ENCODE data around the gene TM7SF3. TPM values are rescaled to one million over a fixed set of nuclear protein-coding genes. Genes with fewer than 3 reads are reported as not detected.

The TM7SF3 gene
- total RNA-seq, 2 experiments from 2014 or later, result 39.1 to 42.8 TPM

DNA sequence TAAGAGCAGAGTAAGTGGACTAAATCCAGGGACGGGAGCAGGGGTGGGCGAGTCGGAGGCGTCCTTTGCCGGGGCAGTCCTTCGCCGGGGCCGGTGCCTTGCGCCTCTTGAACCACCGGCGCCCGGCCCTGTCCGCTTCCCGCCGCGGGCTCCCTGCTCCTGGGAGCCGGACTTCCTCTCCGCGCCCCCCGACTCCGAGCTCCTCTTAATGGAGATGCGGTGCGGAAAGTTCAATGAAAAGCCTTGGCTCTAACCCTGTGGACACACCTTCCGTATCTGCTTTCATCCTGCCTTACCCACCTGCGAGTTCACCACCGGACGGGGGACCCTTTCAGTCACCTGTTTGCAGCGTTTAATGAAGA, 75.5 kb downstream of the TM7SF3 start:
- Mint-ChIP-seq H3K36me3 (ENCODE audit: low read depth) (peaks cover 9% of the 10 kb centered on the region), H3K4me3 (peak overlapping the region; percentile 93), H3K4me1 (ENCODE audit: low read depth) (peaks cover 54% of the 10 kb centered on the region), H3K9me3 (no peaks in the 10 kb centered on the region), H3K27ac (peak overlapping the region; percentile 98), H3K27me3 (ENCODE audit: low read depth) (no peaks in the 10 kb centered on the region)
- intact Hi-C loops (cut with micrococcal nuclease), result loop anchor here (1.0 to 5.0 kb wide), 11 partner anchors 14 to 884 kb away; partner anchors contain the start of genes ITPR2, MED21, MRPS35 and TM7SF3
- CTCF ChIA-PET, result no interaction called here
- peak; percentile 35 for DNase-seq

DNA sequence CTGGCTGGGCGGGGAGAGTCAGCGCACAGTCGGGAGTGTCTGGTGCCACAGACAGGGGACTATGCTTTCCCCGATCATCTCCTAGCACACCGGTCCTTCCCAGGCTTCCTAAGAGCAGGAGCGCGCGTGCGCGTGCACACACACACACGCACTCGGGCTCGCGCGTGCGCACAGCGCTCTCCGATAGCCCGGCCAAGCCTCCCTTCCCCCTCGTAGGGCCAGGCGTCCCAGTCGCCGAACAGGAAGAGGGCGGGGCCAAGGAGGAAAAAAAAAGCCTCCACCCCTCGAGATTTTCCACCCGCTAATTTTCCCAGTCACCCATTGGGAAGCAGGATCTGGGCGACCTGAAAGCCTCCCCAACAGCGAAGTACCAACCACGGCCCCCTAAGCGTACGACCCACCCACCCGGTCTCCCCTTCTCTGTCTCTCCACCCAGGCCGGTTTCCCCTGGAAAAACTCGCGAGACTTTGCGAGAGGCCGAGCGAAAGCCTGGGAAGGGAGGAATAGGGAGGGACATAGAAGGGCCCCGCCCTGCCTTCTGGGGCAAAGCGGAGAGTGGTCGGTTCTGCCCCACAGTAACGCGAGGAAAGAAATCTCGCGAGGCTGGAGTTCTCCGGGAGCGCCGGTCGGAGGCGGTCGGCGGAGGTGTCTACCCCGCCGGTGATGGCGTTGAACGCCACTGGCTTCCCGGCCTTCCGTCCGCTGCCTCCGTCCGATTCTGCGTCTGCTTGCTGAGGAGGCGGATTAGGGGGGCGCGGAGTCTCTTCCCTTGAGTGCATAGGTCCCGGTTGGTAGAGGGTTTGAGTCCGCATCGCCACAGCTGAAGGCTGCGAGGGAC, 76.1 kb downstream of the TM7SF3 start, which contains the start of the genes FGFR1OP2 and INTS13:
TSS of gene FGFR1OP2 (plus strand) at position 608 of the 838 bp plus-strand sequence. CDS start 15,689 bp downstream, outside the sequence.
TSS of gene INTS13 (minus strand) at position 119 of the 838 bp plus-strand sequence. CDS start 1,178 bp downstream, outside the sequence.
- CTCF ChIA-PET, result no interaction called here
- intact Hi-C loops (cut with micrococcal nuclease), result loop anchor here (1.0 to 5.0 kb wide), 13 partner anchors 15 to 884 kb away; partner anchors contain the start of genes ITPR2, MED21, MRPS35 and TM7SF3
- Mint-ChIP-seq H3K9me3 (no peaks in the 10 kb centered on the region), H3K27ac (peak within 1 kb of the TSS; percentile 98), H3K4me3 (peak within 1 kb of the TSS; percentile 93), H3K4me1 (ENCODE audit: low read depth) (peaks cover 52% of the 10 kb centered on the region), H3K36me3 (ENCODE audit: low read depth) (peaks cover 13% of the 10 kb centered on the region), H3K27me3 (ENCODE audit: low read depth) (no peaks in the 10 kb centered on the region)
- DNase-seq, result peak; percentile 99

- Mint-ChIP-seq H3K27me3 (ENCODE audit: low read depth) (no peaks in the 10 kb centered on the region), H3K27ac (peak overlapping the region; percentile 98), H3K4me3 (peak overlapping the region; percentile 93), H3K36me3 (ENCODE audit: low read depth) (peaks cover 14% of the 10 kb centered on the region), H3K4me1 (ENCODE audit: low read depth) (peaks cover 53% of the 10 kb centered on the region), H3K9me3 (no peaks in the 10 kb centered on the region)
- intact Hi-C loops (cut with micrococcal nuclease), result loop anchor here (1.0 to 5.0 kb wide), 3 partner anchors 84 to 525 kb away; no protein-coding TSS in a partner anchor
- CTCF ChIA-PET, result interaction anchor here (0.8 to 1.1 kb wide), 2 partner anchors 52 to 66 kb away, joined by 3 read pairs; no protein-coding TSS in a partner anchor
- no peak for DNase-seq
These were observed 76.7 kb downstream of the TM7SF3 start for GRCh38 chr12:26937443-26937862.

DNA sequence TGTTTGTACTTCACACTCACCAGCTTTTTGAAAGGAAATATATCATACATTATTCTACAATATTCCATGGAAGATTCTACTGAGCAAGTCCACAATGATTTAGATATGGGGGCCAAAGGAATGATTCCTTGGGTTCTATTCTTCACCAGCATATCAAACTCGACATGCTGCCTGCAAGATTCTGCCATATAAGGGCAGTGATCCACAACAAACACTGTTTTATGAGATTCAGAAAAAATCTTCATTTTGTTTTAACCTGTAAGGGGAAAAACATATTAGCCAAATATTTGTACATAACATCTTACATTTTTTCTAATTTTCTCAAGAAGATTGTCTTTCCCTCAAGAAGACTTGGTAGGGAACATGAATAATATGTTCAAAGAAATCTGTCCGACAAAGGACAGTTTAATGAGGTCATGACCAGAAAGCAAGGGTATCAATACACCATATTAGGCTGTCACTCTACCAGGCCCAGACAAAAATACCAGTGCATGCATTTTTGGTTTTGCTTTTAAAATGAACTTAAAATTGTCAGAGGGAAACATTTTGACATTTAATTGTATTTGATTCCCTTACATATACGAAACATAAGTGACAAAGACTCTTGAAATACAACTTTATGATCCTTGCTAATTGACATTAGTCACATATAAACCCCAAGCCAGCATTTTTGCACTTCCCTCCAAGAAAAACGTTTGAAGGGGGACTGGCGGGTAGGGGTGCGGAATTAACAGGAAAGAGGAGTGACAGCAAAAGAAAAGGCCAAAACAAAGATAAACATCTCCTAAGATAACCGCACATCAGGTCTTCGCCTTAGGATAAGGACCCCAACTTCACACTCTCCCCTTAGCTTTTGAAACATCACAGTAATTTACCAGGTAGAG, 77.4 kb downstream of the TM7SF3 start:
- Mint-ChIP-seq H3K27ac (peak overlapping the region; percentile 98), H3K9me3 (no peaks in the 10 kb centered on the region), H3K36me3 (ENCODE audit: low read depth) (peaks cover 18% of the 10 kb centered on the region), H3K4me3 (peak overlapping the region; percentile 93), H3K4me1 (ENCODE audit: low read depth) (peaks cover 52% of the 10 kb centered on the region), H3K27me3 (ENCODE audit: low read depth) (no peaks in the 10 kb centered on the region)
- intact Hi-C loops (cut with micrococcal nuclease), result loop anchor here (1.0 to 5.0 kb wide), 4 partner anchors 84 to 526 kb away; partner anchors contain the start of gene STK38L
- DNase-seq, result peak; percentile 30
- CTCF ChIA-PET, result interaction anchor here (0.8 to 1.1 kb wide), 2 partner anchors 52 to 67 kb away, joined by 3 read pairs; no protein-coding TSS in a partner anchor

DNA sequence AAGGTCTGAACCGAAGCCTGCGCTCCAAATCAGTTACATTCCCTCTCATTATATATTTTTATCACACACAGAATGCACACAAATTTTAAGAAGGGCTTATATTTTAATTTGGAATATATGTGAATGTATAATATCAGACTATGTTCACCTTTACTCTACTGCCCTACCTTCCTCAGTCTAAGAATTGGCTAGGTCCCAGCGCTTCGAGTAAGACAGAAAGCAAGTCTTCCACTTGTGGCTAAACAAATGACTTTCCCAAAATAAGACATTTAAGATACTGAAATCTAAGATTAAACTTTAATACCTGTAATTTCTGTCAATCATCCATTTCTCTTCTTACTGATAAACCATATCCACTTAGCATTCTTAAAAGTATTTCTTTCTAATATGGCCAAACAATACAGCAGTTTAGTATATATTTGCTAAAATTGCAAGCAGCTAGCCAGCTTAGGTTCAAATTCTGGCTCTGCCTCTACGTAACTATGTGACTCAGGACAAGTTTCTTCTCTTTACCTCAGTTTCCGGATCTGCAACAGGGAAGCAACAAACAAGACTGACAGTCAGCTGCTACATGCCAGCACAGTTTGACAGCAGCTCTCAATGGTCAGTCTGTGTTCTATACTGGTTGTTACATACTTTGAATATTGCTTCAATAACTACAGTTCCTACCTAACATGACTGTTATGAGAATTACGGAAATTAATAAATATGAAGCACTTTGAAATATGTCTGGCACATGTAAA, 78.4 kb downstream of the TM7SF3 start:
- Mint-ChIP-seq H3K4me1 (ENCODE audit: low read depth) (peaks cover 46% of the 10 kb centered on the region), H3K27me3 (ENCODE audit: low read depth) (no peaks in the 10 kb centered on the region), H3K27ac (peak overlapping the region; percentile 54), H3K4me3 (peak overlapping the region; percentile 93), H3K9me3 (no peaks in the 10 kb centered on the region), H3K36me3 (ENCODE audit: low read depth) (peaks cover 21% of the 10 kb centered on the region)
- CTCF ChIA-PET, result interaction anchor here (0.6 to 1.1 kb wide), 2 partner anchors 80 to 105 kb away, joined by 3 to 6 read pairs; no protein-coding TSS in a partner anchor
- DNase-seq, result peak; percentile 51
- intact Hi-C loops (cut with micrococcal nuclease), result loop anchor here (1.0 to 5.0 kb wide), 2 partner anchors 308 to 526 kb away; partner anchors contain the start of gene STK38L

GRCh38 chr12:26929590-26929989, 84.6 kb downstream of the TM7SF3 start:
- CTCF ChIA-PET, result interaction anchor here (0.7 kb wide), 1 partner anchor 42 kb away, joined by 3 read pairs; no protein-coding TSS in a partner anchor
- Mint-ChIP-seq H3K36me3 (ENCODE audit: low read depth) (peaks cover 33% of the 10 kb centered on the region), H3K4me3 (no peak overlapping the region), H3K4me1 (ENCODE audit: low read depth) (peaks cover 25% of the 10 kb centered on the region), H3K27me3 (ENCODE audit: low read depth) (no peaks in the 10 kb centered on the region), H3K9me3 (no peaks in the 10 kb centered on the region), H3K27ac (no peak overlapping the region)
- no peak for DNase-seq
- intact Hi-C loops (cut with micrococcal nuclease), result no loop called here

DNA sequence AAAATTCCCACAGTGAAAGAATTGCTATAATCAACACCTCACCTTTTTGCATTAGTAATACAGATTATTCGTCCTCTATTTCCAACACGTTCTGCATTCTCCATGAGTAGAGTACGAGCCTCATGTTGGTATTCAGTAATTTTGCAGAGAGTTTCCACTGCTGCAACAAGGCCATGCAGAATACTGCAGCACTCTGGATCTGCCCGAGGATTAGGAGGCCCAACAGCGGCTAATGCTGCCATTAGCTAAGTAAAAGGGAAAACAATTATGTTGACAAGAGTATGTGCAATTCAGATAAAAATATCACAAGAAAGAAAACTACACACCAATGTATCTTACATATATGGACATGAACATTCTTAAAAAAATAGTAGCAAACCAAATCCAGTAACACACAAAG, 85.5 kb downstream of the TM7SF3 start:
- CTCF ChIA-PET, result no interaction called here
- no peaks in the 10 kb centered on the region for H3K9me3 Mint-ChIP-seq
- peaks cover 18% of the 10 kb centered on the region for H3K4me1 Mint-ChIP-seq (ENCODE audit: low read depth)
- no peak for DNase-seq
- no peak overlapping the region for H3K27ac Mint-ChIP-seq
- H3K4me3 Mint-ChIP-seq, result no peak overlapping the region
- H3K36me3 Mint-ChIP-seq (ENCODE audit: low read depth), result peaks cover 30% of the 10 kb centered on the region
- intact Hi-C loops (cut with micrococcal nuclease), result no loop called here
- H3K27me3 Mint-ChIP-seq (ENCODE audit: low read depth), result no peaks in the 10 kb centered on the region

Other genes starting within 250 kb of the TM7SF3 start
- gene ITPR2, start 181.2 kb downstream of the TM7SF3 start, total RNA-seq, result 10 to 100 TPM; 24.4 to 24.5 TPM
- 10 to 100 TPM; 39.6 to 42.0 TPM for gene INTS13, start 76.4 kb downstream of the TM7SF3 start, total RNA-seq
- 10 to 100 TPM; 37.0 to 38.4 TPM for gene FGFR1OP2, start 75.9 kb downstream of the TM7SF3 start, total RNA-seq
- gene MED21, start 8.2 kb upstream of the TM7SF3 start, total RNA-seq, result 10 to 100 TPM; 23.7 to 23.9 TPM
- gene C12orf71, start 68.2 kb upstream of the TM7SF3 start, total RNA-seq, result not detected
- 10 to 100 TPM; 21.3 to 21.4 TPM for gene STK38L, start 229.9 kb upstream of the TM7SF3 start, total RNA-seq